HK-2 (cell line): ENCODE measurements around the gene GADD45B.
A peak's percentile ranks its signal among the peaks of the same experiment; 100 is the strongest.

Source experiments
- DNase-seq: peaks from one replicate; pipeline ENCODE4 v3.0.0-alpha.2; 2018; ENCODE audit not compliant: unreplicated experiment

GADD45B gene, protein sequence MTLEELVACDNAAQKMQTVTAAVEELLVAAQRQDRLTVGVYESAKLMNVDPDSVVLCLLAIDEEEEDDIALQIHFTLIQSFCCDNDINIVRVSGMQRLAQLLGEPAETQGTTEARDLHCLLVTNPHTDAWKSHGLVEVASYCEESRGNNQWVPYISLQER

DNA sequence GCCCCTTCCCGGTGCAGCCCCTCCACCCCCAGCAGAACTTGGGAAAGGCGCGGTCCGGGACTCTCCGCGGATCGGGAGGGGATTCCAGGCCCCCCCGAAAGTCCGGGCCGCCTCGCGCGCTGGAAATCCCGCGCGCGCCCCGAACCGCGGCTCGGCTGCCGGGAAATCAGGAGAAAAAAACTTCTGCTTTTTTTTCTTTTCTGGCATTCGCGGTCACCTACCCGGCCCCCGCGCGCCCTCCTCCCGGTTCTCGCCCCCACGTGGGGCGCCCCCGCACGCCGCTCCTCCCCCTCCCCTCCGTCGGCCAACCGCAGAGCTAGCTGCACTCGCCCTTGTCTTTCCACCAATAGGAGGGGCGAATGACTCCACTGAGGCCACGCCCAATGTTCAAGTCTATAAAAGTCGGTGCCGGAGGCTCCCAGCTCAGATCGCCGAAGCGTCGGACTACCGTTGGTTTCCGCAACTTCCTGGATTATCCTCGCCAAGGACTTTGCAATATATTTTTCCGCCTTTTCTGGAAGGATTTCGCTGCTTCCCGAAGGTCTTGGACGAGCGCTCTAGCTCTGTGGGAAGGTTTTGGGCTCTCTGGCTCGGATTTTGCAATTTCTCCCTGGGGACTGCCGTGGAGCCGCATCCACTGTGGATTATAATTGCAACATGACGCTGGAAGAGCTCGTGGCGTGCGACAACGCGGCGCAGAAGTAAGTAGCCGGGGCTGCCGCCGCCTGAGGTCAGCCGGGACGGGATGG is at the start of gene GADD45B:
Gene GADD45B (plus strand): TSS at position 426 of the 749 bp plus-strand sequence. CDS start 232 bp downstream, at position 658.
- peak; percentile 98 for DNase-seq

DNA sequence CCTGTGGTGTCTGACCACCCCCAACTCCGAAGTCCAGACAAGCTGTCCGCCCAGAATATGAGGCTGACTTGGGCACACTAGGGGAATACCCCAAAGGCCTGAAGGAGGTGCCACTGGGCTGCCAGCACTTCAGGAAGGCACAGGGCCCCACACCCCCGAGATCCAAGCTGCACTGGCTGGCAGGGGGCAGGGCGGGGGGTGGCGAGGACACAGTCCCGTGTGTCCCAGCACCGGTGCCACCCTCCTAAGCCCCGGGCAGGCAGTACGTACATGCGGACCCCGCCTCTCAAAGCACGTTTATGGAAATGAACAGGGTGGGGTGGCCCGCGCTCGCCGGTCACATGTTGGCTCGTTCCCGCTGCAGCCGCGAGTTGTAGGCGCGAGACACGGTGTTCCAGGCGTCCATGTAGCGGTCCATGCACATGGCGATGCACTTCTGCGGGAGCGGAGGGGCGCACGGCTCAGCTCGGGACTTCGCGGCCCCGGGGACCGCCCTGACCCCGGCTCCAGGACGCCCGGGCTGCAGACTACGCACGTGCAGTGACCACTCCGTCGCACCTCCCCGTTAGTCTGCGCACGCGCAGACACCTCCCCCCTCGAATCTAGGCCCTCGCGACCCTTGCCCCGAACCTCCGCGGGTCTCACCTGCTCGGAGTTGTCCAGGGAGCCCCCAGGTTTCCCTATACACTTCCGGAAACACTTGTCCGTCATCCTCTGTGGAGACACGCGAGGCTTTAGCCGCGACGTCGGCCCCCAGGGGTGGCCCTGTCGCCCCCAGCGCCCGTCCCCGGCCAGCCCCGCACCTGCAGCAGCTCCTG is 49.1 kb upstream of the GADD45B start:
- DNase-seq = peak; percentile 50

DNA sequence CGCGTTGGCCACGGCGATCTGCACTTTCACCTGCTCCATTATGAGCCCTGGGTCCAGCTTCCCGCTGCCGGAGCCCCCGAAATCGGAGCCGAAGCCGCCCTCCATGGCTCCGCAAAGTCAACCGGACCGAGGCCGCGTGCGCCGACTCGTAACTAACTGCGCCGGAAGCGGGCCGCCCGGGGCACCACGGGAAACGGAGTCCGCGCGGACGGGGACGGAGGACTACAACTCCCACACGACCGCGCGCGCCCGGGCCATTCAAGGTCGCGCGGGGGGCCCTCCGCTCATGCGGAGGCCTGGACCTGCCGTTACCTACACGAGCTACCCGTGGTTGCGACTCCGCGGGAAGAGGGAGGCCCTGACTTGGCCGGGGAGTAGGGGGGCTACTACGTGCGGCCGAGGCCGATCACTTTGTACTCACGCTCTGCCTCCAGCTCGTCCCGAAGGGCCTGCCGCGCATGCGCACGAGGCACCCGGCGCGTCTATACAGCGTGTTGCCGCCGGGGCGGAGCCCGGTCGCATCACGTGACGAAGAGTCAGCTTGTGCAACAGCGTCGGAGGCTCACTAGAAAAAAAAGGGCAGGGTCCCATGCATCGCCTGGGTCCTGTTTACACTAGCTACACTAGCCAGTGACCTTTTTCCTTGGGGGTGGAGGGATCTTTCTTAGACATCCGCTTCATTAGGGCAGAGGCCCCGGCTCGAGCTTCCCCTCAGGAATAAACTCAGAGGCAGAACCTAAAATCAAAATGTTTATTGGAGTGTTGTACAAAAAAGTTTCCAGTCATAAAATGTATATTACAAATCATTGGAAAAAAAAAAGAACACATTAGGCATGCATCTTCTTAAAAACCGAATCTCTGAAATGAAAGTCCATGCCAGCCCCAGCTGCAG is 48.3 kb upstream of the GADD45B start, which contains the start of gene TIMM13:
Gene TIMM13 (minus strand): TSS at position 158 of the 892 bp plus-strand sequence. CDS start 53 bp downstream, at position 105.
- DNase-seq = peak; percentile 95

DNA sequence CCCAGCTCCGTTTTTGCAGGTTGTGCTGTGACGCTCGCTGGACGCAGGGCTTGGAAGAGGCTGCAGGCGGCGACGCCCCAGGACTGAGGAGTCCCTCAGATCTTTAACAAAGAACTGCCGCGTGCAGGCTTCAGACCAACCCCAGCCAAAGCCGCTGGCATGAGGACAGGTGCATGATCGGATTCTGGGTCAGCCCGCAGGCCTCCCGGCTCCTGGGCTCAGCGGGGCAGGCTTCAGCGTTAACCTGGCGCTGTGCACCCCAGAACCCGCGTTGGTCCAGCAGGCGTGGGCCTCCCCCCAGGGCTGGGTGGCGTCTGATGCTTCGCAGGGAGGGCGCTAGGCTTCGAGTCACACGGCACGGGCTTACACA is 47.6 kb upstream of the GADD45B start:
- no peak for DNase-seq

DNA sequence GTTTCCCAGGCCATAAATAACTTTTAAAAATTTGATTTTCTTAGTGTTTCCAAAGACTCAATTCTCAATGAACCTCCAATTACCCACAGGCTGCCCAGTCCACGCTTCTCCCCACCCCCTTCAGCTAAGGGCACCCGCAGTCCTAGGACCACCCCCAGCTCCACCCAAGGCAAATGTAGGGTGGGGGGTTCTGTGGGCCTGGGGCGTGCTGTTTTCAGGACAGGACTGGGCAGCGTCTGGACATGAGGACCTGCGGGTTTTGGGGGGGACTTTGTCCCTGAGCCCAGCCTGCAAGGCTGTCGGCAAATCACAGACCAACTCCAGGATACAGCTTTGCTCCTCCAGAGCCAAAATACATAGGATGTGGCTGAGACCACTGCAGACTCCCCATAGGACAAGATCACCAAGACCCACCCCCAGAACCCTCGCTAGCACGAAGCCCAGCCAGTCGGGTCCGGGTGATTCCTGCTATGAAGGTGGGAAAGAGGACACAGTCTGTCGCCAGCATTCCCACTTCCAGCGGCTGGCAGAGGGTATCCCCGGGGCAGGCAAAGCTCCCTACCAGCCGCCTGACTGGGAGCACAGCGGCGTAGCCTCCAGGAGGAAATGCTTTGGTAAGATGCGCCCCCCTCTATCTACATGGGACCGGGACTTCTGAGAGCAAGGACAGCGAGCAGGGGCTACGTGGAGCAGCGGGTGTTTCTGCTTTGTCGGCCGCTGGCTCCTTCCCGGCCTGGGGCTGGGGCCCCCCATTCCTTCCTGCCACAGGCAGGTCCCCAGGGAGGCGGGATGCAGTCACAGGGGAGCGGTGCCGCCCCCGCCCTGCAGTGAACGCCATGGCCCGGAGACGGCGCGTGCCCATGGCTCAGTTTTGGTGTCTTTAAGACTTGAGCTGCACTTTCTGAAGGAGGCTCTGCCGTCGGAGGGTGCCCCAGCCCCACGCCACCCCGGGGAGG is 46.9 kb upstream of the GADD45B start:
- DNase-seq = no peak

DNA sequence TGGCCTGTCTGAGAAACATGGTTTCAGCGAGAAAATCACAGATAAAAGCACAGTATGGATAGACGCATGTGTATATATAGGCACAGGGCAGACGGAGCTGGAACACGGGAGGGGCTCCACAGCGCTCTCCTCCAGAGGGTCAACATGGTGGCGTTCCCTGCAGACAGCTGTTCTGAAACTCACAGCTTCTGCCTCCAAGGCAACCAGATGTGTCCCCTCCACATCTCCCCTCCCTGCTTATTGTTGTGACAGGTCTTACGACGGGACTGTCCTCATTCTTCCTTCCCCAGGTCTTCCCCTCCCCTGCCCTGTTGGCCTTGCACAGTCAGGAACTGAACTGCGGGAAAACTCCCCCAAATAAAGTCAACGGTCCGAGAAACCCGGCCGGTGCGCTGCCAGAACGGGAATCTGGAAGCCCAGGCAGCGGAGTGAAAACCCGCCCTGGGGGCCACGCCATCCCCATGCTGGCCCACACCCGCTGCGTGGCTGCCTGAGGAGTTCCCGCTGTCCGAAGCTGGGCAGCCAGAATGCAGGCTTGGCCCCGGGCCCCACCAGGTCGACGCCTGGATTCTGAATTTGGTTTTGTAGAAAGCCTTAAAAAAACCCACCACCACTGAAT is 45.9 kb upstream of the GADD45B start:
- no peak for DNase-seq

DNA sequence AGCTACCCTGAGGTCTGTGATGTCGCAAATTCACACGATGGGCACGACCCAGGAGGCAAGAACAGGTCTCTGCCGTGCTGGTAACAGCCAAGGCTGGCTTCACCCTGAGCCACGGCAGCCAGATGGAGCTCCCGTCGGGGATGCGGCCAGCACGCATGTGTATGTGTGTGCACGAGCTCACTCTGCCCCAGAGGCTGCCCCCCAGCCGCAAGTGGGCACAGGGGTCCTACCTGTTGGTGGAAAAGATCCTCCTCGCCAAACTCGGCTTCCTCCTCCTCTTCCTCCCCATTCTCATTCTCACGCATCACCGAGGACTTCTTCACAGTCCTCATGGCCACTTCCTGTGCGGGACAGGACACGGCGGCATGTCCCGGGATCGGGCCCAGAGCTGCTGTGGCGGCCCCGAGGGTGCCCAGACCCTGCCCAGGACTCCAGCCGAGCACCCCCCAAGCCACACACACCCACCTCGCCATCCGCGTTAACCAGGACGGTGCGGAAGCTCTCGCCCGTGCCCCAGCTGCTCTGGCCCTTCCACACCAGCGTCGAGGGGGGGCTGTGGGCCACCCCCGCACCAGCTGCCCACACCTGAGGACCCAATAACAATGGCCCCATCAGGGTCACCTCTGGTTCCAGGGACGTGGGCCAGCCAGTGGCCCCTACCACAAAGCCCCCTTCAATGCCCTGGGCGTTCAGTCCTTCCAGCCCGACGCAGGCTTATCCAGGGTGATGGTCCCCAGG is 44.4 kb upstream of the GADD45B start:
- DNase-seq = no peak

DNA sequence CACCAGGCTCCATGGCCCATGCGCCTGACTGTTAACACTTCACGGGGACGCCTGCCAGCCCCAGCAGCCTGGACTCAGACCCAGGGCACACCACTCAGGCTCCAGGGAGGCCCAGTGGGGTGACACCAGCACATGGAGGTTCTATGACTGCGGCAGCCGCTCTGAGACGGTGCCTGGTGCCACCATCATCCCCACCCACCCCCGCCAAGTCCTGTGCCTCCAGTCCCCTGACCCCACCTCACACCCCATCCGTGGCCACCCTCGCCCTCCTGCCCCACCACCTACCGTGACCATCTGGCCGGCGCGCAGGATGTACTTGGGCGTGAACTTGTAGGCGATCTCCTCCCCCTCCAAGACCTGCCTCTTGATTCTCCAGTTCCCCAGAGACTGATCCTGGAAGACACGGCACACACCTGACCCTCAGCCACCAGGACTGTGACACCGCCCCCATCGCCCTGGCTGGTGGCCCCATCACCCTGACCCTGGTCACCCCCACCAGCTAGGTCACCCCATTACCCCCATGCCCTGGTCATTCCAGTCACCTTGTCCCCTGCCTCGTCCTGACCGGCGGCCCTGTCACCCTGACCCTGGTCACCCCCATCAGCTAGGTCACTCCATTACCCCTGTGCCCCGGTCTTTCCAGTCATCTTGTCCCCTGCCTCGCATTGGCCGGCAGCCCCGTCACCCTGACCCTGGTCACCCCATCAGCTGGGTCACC is 43.6 kb upstream of the GADD45B start:
- DNase-seq = no peak

DNA sequence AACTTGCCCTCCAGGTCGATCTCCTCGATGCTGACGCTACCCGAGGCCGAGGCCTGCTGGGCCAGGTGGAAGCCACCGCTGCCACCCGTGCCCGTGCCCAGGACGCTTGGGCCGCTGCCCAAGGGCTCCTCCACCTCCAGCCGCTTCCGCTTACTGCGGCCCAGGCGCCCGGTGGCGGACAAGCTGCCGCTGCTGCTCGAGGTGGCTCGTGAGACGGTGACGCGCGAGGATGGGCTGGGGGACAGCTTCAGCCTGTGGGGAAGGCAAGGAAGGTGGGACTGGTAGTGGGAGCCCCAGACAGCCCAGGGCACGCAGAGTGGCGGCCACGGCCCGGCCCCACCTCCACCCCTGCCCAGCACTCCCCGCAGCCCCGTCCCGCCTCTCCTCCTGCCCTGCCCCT is 42.1 kb upstream of the GADD45B start:
- no peak for DNase-seq

DNA sequence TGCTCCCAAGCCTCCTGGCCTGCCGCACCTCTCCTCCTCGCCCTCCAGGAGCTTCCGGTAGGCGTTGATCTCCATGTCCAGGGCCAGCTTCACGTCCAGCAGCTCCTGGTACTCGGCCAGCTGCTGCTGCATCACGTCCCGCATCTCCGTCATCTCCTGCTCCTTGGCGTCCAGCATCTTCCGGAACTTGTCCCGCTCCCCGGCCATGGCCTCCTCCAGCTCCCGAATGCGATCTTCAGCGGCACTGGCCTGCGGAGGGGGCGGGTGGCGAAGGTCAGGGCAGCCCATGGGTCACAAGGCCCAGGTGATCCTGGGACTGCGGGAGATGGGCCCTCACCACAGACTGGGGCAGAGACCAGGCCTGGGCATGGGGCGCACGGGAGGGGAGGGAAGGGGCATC is 41.7 kb upstream of the GADD45B start:
- no peak for DNase-seq

DNA sequence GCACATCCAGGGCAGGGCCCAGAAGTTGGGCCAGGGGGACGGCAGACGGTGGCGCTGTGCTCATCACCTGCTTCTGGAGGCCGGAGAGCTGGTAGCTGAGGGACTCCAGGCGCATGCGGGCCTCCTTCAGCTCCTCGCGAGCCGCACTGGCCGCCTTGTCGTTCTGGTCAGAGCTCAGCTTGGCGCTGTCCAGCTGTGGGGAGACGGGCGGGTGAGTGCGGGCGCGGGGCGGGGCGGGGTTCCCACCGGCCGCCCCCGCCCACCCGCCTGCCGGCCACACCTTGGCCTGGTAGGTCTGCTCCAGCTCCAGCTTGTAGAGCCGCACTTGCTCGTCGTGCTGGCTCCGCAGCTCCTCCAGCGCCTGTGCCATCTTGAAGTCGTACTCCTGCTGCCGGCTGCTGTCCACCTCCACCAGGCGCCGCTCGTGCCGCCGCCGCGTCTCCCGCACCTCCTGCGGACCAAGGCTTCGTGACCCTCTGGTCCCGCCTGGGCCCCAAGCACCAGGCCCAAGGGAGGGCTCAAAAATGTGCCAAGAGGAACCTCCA is 41.1 kb upstream of the GADD45B start:
- no peak for DNase-seq

DNA sequence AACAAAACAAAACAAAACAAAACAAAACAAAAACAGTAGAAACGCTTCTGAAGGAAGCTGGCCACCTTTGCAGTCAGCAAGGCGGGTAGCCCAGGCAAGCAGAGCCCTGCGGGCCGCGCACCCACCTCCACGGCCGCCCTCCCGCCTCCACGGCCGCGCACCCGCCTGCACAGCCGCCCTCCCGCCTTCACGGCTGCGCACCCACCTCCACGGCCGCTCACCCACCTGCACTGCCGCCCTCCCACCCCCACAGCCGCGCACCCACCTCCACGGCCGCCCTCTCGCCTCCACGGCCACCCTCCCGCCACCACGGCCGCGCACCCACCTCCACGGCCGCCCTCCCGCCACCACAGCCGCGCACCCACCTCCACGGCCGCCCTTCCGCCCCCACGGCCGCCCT is 39.5 kb upstream of the GADD45B start:
- DNase-seq = no peak

DNA sequence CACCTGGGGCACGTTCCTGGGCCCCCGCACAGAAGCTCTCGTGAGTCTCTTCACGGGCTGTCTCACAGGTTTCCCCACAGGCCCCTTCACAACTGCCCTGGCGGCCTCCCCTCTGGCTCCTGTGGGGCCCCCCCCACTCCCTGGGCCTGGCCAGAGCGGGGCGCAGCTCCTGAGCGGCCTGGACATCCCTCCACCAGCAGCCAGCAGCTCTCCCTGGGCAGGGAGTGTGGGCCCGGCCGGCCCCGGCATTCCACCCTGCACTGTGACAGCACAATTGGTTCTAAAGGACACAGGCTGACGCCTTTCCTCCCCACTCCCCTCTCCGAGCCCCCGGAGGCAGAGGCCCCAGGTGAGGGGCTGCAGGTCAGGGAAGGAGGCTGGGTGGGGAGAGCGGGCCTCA is 39.0 kb upstream of the GADD45B start:
- no peak for DNase-seq

DNA sequence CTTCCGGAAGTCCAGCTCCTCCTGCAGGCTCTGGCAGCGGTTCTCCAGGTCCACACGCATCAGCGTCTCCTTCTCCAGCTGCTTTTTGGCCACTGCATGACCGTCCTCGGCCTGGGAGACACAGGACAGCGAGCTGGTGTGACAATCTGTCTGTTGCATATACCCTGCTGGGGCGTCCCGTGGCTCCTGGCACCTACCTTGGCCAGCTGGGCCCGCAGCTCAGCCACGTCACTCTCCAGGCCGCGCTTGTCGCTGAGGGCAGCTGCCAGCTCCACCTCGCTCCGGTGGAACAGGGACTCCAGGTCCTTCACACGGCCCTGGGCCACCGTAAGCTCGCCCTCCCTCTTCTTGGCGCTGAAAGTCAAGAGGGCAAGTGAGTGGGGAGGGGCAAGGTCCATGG is 37.7 kb upstream of the GADD45B start:
- DNase-seq = no peak

DNA sequence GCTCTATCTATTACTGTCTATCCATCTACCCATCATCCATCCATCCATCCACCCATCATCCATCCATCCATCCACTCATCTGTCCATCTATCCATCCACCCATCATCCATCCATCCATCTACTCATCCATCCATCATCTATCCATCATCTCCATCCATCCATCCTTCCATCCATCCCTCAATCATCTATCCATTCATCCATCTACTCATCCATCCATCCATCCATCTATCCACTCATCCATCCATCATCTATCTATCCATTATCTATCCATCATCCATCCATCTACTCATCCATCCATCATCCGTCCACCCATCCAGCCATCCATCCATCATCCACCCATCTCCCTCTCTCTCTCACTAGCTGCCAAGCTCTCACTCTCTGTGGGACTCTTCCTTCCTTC is 35.4 kb upstream of the GADD45B start:
- DNase-seq = no peak

DNA sequence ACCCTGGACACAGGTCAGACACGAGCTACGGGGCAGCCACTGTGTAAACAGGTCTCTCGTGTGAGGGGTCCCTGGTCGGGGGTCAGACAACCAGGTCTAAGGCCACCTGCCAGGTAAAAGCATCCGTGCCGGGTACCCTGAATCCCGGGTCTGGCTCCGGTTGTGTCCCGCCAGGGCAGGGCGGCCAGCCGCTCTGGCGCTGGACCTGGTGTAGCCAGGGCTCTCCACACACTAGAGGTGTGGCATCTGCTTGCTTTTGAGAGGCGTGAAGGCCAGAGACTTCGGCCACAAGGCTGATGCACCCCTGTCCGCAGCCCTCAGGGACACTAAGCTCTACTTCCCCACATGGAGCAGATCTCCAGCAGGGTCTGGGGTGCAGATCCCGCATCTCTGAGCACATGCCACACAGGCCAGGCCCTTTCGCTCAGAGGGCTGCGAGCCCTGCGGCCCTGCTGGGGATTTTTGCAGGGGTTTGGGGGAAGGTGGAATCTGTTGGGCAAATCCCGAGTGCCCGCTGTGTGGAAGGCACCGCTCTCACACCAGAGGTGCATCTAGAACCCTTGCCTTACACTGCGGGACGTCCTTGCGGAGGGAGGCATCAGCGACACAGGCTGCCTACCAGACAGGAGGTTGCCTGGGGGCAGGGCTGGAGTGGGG is 34.7 kb upstream of the GADD45B start:
- no peak for DNase-seq

DNA sequence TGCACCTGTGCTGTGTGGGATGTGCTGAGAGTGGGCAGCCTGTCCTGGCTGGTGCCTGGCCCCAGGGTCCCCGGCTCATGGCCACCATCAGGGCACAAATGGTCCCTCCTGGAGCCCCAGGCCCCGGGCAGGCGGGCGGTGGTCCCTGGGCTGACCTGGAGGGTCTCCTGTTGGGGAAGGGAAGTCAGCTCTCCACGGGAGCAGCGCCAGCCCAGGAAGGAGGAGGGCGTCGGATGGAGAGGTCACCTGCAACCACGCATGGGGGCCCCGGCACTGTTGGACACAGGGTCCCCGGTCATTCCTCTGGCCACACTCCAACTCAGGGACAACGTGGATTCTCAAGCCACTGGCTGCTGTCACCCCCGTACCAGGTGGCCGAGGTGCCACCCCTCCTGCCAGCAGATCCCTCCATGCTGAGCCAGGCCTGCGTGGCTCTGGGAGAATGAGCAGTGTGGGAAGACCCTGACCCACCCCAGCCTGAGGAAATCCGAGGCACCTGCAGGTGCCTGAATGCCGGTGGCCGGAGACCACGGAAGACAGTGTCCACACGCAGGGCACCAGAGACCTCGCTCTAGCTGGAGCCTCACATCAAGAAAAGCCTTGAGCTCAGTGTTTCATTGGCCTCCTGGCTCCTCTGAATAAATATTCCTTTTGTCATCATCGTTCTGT is 32.7 kb upstream of the GADD45B start:
- DNase-seq = no peak
